Left renal cortex interstitium (tissue), 4 donors: ENCODE measurements around the gene SLIT2. TPM values are rescaled to one million over a fixed set of nuclear protein-coding genes. Genes with fewer than 3 reads are reported as not detected.

ENCODE experiments used
- DNase-seq, 4 donors: peaks; one replicate each; pipeline ENCODE4 v3.0.0-alpha.2; 2013; ENCODE audit warnings: low read depth in 4 of 4, low spot score in 2 of 4, missing footprints in 1 of 4
- polyA plus RNA-seq, 4 donors: library from polyadenylated mRNA; unstranded; fragments of 120-200 nt; gene quantifications; one replicate each; pipeline ENCODE4 v1.2.1, GENCODE V29; 2013; ENCODE audit not compliant: insufficient read length in 4 of 4

The SLIT2 gene
- polyA plus RNA-seq, 4 donors = 38.8 to 53.6 (median 48.5) TPM

GRCh38 chr4:20264688-20265087 lies 13.0 kb downstream of the SLIT2 start:
- DNase-seq = no peak

GRCh38 chr4:20265726-20266125 lies 14.0 kb downstream of the SLIT2 start:
- no peak for DNase-seq

- no peak for DNase-seq
These were observed 14.7 kb downstream of the SLIT2 start for GRCh38 chr4:20266215-20267082.

GRCh38 chr4:20268028-20268427 lies 16.3 kb downstream of the SLIT2 start:
- DNase-seq = no peak

GRCh38 chr4:20269320-20269719 lies 17.6 kb downstream of the SLIT2 start:
- no peak for DNase-seq

GRCh38 chr4:20271950-20272349 lies 20.2 kb downstream of the SLIT2 start:
- no peak for DNase-seq

GRCh38 chr4:20272411-20272872 lies 20.7 kb downstream of the SLIT2 start:
- no peak for DNase-seq

- no peak for DNase-seq
These were observed 22.1 kb downstream of the SLIT2 start for GRCh38 chr4:20273793-20274192.

GRCh38 chr4:20276848-20277247 lies 25.1 kb downstream of the SLIT2 start:
- DNase-seq = no peak

GRCh38 chr4:20278195-20278594 lies 26.5 kb downstream of the SLIT2 start:
- no peak for DNase-seq

GRCh38 chr4:20279381-20279780 lies 27.7 kb downstream of the SLIT2 start:
- DNase-seq = no peak

- DNase-seq = no peak
These were observed 29.7 kb downstream of the SLIT2 start for GRCh38 chr4:20281453-20281852.

GRCh38 chr4:20283039-20283438 lies 31.3 kb downstream of the SLIT2 start:
- DNase-seq = no peak

GRCh38 chr4:20284990-20285389 lies 33.3 kb downstream of the SLIT2 start:
- no peak for DNase-seq

GRCh38 chr4:20287246-20287645 lies 35.5 kb downstream of the SLIT2 start:
- no peak for DNase-seq

GRCh38 chr4:20288047-20288650 lies 36.4 kb downstream of the SLIT2 start:
- no peak for DNase-seq

GRCh38 chr4:20288846-20289512 lies 37.3 kb downstream of the SLIT2 start:
- DNase-seq = no peak

- no peak for DNase-seq
These were observed 38.1 kb downstream of the SLIT2 start for GRCh38 chr4:20289782-20290181.

- DNase-seq = no peak
These were observed 41.0 kb downstream of the SLIT2 start for GRCh38 chr4:20292739-20293138.

GRCh38 chr4:20297261-20297660 lies 45.6 kb downstream of the SLIT2 start:
- DNase-seq = no peak

- no peak for DNase-seq
These were observed 46.1 kb downstream of the SLIT2 start for GRCh38 chr4:20297783-20298182.

- no peak for DNase-seq
These were observed 46.8 kb downstream of the SLIT2 start for GRCh38 chr4:20298455-20298854.
